GM10248 (cell line): ENCODE data around the gene CEP68.

Experiments
- CTCF ChIA-PET: fragments of 300-600 bp; sonication (Branson Sonifier 250); formaldehyde crosslinking; extraction: SDS; loops from one replicate; lab custom pipeline; 2021; ENCODE audit warnings: antibody characterized with exemption; lab: Yijun Ruan, JAX
- POLR2A ChIA-PET: fragments of 350-650 bp; sonication (Branson Sonifier 250); formaldehyde crosslinking; extraction: SDS; loops from one replicate; lab custom pipeline; 2020; ENCODE audit warnings: antibody characterized with exemption; lab: Yijun Ruan, JAX
- DNase-seq: peaks from one replicate; pipeline ENCODE4 v3.0.0; 2012; ENCODE audit errors: extremely low spot score
- CTCF ChIP-seq: IDR thresholded peaks from 2 replicates; pipeline ENCODE4 v1.5.1; 2012; ENCODE audit warnings: mild to moderate bottlenecking, low read depth; ENCODE audit errors: extremely low read depth, missing control alignments, control extremely low read depth

The CEP68 gene

GRCh38 chr2:65023742-65024141, 32.5 kb upstream of the CEP68 start:
- POLR2A ChIA-PET = interaction anchor here (0.7 kb wide), 1 partner anchor 32 kb away, joined by 3 read pairs; the partner anchor contains the start of gene CEP68
- DNase-seq = no peak
- no peak for TF ChIP-seq CTCF
- CTCF ChIA-PET = interaction anchor here (0.9 to 2.0 kb wide), 6 partner anchors 14 to 106 kb away, joined by 3 to 6 read pairs (median 4); partner anchors contain the start of gene CEP68

GRCh38 chr2:65024149-65024829, 31.9 kb upstream of the CEP68 start:
- POLR2A ChIA-PET = interaction anchor here (0.7 kb wide), 1 partner anchor 32 kb away, joined by 3 read pairs; the partner anchor contains the start of gene CEP68
- TF ChIP-seq CTCF = no peak
- DNase-seq = no peak
- CTCF ChIA-PET = interaction anchor here (0.9 to 2.2 kb wide), 8 partner anchors 7 to 108 kb away, joined by 3 to 11 read pairs (median 4); no protein-coding TSS in a partner anchor

GRCh38 chr2:65025453-65026123, 30.6 kb upstream of the CEP68 start:
- ChIA-PET POLR2A (no interaction called here), CTCF (interaction anchor here (1.2 to 2.9 kb wide), 9 partner anchors 9 to 109 kb away, joined by 3 to 11 read pairs (median 5); partner anchors contain the start of gene CEP68)
- DNase-seq = no peak
- TF ChIP-seq CTCF = no peak

GRCh38 chr2:65026154-65026553, 30.1 kb upstream of the CEP68 start:
- DNase-seq = no peak
- ChIA-PET POLR2A (no interaction called here), CTCF (interaction anchor here (1.2 to 2.9 kb wide), 8 partner anchors 9 to 109 kb away, joined by 3 to 11 read pairs (median 5); partner anchors contain the start of gene CEP68)

GRCh38 chr2:65026704-65027464, 29.3 kb upstream of the CEP68 start:
- ChIA-PET POLR2A (interaction anchor here (1.4 kb wide), 1 partner anchor 29 kb away, joined by 5 read pairs; the partner anchor contains the start of gene CEP68), CTCF (interaction anchor here (1.2 to 2.9 kb wide), 6 partner anchors 10 to 109 kb away, joined by 3 to 11 read pairs (median 6); partner anchors contain the start of gene CEP68)
- DNase-seq = peak; percentile 57
- TF ChIP-seq CTCF = no peak

More at GRCh38 chr2:65026154-65026553, 30.1 kb upstream of the CEP68 start:
- no peak for TF ChIP-seq CTCF

GRCh38 chr2:65027616-65028244, 28.5 kb upstream of the CEP68 start:
- no peak for TF ChIP-seq CTCF
- DNase-seq = no peak
- CTCF ChIA-PET = interaction anchor here (1.6 to 2.9 kb wide), 3 partner anchors 12 to 110 kb away, joined by 3 to 11 read pairs (median 4); no protein-coding TSS in a partner anchor
- POLR2A ChIA-PET = interaction anchor here (1.4 kb wide), 1 partner anchor 28 kb away, joined by 5 read pairs; the partner anchor contains the start of gene CEP68
